HepG2 (cell line): ENCODE measurements around the gene PFAS. TPM values are rescaled to one million over a fixed set of nuclear protein-coding genes. Genes with fewer than 3 reads are reported as not detected.
A peak's percentile ranks its signal among the peaks of the same experiment; 100 is the strongest.

Experiments used
- CHD2 ChIP-seq: IDR thresholded peaks from 2 replicates; pipeline ENCODE4 v1.6.1; 2011; ENCODE audit warnings: low read depth, low read length, improper control_type of control experiment
- DPF2 ChIP-seq: sonication (generic); formaldehyde crosslinking; IDR thresholded peaks from 2 replicates; pipeline ENCODE4 v1.4.0; 2020; ENCODE audit warnings: mild to moderate bottlenecking, low read depth, missing genetic modification reagents, borderline replicate concordance
- GTF3A ChIP-seq: sonication (generic); formaldehyde crosslinking; conservative IDR thresholded peaks from 2 replicates; pipeline ENCODE4 v1.4.0; 2020; ENCODE audit warnings: mild to moderate bottlenecking, missing genetic modification reagents
- HMG20B ChIP-seq: conservative IDR thresholded peaks from 2 replicates; pipeline ENCODE4 v1.6.1; 2016; ENCODE audit warnings: missing genetic modification reagents, missing compliant biosample characterization
- MYC ChIP-seq: sonication (generic); formaldehyde crosslinking; IDR thresholded peaks from 2 replicates; pipeline ENCODE4 v1.9.0; 2021; ENCODE audit warnings: missing genetic modification reagents, borderline replicate concordance
- SIX1 ChIP-seq: sonication (generic); formaldehyde crosslinking; IDR thresholded peaks from 2 replicates; pipeline ENCODE4 v1.4.0; 2020; ENCODE audit warnings: missing genetic modification reagents, borderline replicate concordance
- TCF7 ChIP-seq: sonication (generic); IDR thresholded peaks from 2 replicates; pipeline ENCODE4 v1.6.1; 2016; ENCODE audit warnings: antibody characterized with exemption, low read depth
- THYN1 ChIP-seq: sonication (generic); formaldehyde crosslinking; IDR thresholded peaks from 2 replicates; pipeline ENCODE4 v1.8.1; 2023; ENCODE audit warnings: low read depth, mild to moderate bottlenecking, moderate library complexity, missing genetic modification reagents, borderline replicate concordance
- ZMYM4 ChIP-seq: sonication (generic); formaldehyde crosslinking; IDR thresholded peaks from 2 replicates; pipeline ENCODE4 v1.8.1; 2023; ENCODE audit warnings: mild to moderate bottlenecking, missing genetic modification reagents
- ZNF121 ChIP-seq: sonication (generic); formaldehyde crosslinking; IDR thresholded peaks from 2 replicates; pipeline ENCODE4 v1.5.0; 2020; ENCODE audit warnings: mild to moderate bottlenecking, missing genetic modification reagents
- ZNF136 ChIP-seq: sonication (generic); formaldehyde crosslinking; IDR thresholded peaks from 2 replicates; pipeline ENCODE4 v1.8.1; 2022; ENCODE audit warnings: low read depth, mild to moderate bottlenecking, moderate library complexity, missing genetic modification reagents
- ZNF704 ChIP-seq: sonication (generic); formaldehyde crosslinking; IDR thresholded peaks from 2 replicates; pipeline ENCODE4 v1.8.1; 2023; ENCODE audit warnings: mild to moderate bottlenecking, inconsistent platforms, moderate library complexity, missing genetic modification reagents, borderline replicate concordance
- polyA plus RNA-seq, 8 experiments: library from polyadenylated mRNA; depleted of rRNA in 3 of 8; stranded (reverse) in 7 of 8; unstranded in 1 of 8; fragments of >200 nt; fragmentation: Illumina TruSeq in 4 of 8; extraction: Trizol in 4 of 8; gene quantifications; 2 replicates each; pipeline versions ENCODE4 v1.2.1 to v1.2.3, GENCODE V29; 2011 to 2016; ENCODE audit warnings: low read depth in 4 of 8, missing spikeins in 1 of 8, mixed read lengths in 1 of 8; ENCODE audit not compliant: insufficient read depth in 1 of 8
- total RNA-seq, 5 experiments: library from RNA; depleted of rRNA; stranded (reverse); fragments of >200 nt; fragmentation: Illumina TruSeq; extraction: Trizol; gene quantifications; 2 replicates each; pipeline ENCODE4 v1.2.3, GENCODE V29; 2016; ENCODE audit warnings: low read depth in 1 of 5
- TF ChIP-seq, protein P1 (sequence below): sonication (generic); formaldehyde crosslinking; IDR thresholded peaks from 2 replicates; pipeline ENCODE4 v1.4.0; 2020; ENCODE audit warnings: mild to moderate bottlenecking, missing genetic modification reagents
- TF ChIP-seq, protein P2 (sequence below): sonication (generic); formaldehyde crosslinking; IDR thresholded peaks from 2 replicates; pipeline ENCODE4 v1.5.0; 2020; ENCODE audit warnings: missing genetic modification reagents
- TF ChIP-seq, protein P3 (sequence below): IDR thresholded peaks from 2 replicates; pipeline ENCODE4 v1.6.1; 2016; ENCODE audit warnings: missing biosample characterization, missing genetic modification reagents, low read depth

Gene PFAS
- total and polyA plus RNA-seq, 2 of the 13 experiments (the other 11 are each of a cell fraction or from before 2014, with no cell fraction given), result 49.4 to 58.2 TPM

- TF ChIP-seq, protein P1, sequence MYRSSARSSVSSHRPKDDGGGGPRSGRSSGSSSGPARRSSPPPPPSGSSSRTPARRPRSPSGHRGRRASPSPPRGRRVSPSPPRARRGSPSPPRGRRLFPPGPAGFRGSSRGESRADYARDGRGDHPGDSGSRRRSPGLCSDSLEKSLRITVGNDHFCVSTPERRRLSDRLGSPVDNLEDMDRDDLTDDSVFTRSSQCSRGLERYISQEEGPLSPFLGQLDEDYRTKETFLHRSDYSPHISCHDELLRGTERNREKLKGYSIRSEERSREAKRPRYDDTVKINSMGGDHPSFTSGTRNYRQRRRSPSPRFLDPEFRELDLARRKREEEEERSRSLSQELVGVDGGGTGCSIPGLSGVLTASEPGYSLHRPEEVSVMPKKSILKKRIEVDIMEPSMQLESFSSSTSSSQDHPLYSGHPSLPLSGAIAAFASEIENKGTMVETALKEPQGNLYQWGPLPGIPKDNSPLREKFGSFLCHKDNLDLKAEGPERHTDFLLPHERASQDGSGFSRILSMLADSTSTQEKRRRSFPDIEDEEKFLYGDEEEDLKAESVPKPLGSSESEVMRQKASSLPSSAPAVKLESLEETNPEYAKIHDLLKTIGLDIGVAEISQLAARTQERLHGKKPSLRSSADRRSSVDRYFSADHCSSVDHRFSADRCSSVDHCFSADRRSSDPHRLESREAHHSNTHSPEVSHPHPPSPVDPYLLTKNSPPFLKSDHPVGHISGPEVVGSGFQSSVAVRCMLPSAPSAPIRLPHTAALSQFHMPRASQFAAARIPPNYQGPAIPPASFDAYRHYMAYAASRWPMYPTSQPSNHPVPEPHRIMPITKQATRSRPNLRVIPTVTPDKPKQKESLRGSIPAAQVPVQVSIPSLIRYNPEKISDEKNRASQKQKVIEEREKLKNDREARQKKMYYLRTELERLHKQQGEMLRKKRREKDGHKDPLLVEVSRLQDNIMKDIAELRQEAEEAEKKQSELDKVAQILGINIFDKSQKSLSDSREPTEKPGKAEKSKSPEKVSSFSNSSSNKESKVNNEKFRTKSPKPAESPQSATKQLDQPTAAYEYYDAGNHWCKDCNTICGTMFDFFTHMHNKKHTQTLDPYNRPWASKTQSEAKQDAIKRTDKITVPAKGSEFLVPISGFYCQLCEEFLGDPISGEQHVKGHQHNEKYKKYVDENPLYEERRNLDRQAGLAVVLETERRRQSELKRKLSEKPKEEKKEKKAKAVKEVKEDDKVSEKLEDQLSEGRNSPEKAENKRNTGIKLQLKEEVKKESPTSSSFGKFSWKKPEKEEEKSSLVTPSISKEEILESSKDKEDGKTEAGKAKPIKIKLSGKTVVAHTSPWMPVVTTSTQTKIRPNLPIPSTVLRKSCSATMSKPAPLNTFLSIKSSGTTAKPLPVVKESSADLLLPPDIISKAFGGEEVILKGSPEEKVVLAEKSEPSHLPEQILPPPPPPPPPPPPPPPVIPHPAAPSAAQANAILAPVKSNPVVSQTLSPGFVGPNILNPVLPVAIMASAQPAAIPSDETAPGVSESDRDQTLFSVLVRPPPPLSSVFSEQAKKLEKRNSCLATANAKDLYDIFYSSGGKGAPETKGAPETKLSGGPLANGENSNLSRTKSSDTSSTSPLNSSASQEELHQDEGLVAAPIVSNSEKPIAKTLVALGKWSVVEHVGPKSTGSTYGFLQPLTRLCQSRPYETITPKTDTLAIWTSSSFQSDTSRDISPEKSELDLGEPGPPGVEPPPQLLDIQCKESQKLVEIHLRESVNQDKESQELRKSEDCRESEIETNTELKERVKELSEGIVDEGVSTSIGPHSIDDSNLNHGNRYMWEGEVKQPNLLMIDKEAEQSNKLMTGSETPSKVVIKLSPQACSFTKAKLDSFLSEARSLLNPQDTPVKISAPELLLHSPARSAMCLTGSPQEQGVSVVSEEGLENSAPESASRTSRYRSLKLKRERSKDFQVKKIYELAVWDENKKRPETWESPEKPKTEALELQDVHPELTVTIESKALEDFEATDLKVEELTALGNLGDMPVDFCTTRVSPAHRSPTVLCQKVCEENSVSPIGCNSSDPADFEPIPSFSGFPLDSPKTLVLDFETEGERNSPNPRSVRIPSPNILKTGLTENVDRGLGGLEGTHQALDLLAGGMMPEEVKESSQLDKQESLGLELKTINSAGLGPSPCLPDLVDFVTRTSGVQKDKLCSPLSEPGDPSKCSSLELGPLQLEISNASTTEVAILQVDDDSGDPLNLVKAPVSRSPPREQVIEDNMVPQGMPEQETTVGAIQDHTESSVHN (CRISPR knock-in tag), result no peak; the same call in 1 of the 2 replicates
- TF ChIP-seq, protein P2, sequence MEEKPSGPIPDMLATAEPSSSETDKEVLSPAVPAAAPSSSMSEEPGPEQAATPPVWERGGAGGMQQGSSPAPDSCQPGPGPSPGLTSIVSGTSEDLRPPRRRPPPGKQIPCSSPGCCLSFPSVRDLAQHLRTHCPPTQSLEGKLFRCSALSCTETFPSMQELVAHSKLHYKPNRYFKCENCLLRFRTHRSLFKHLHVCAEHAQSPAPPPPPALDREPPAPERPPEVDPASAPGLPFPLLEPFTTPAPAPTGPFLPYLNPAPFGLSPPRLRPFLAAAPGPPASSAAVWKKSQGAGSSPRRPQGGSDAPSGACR (CRISPR knock-in tag), result no peak
- no peak for TF ChIP-seq TCF7
- no peak for TF ChIP-seq ZNF136 (CRISPR knock-in tag)
- TF ChIP-seq ZNF121, result 0 out of 2 replicates have a peak, but pooled peaks have one; percentile 8
- no peak for TF ChIP-seq ZNF704
- no peak for TF ChIP-seq CHD2
- no peak; the same call in 1 of the 2 replicates for TF ChIP-seq MYC (CRISPR knock-in tag)
- TF ChIP-seq ZMYM4 (CRISPR knock-in tag), result peak; percentile 35; the same call in 1 of the 2 replicates
- TF ChIP-seq DPF2 (CRISPR knock-in tag), result no peak
- no peak for TF ChIP-seq GTF3A (CRISPR knock-in tag)
- no peak for TF ChIP-seq THYN1 (CRISPR knock-in tag)
- TF ChIP-seq SIX1, result 0 out of 2 replicates have a peak, but pooled peaks have one; percentile 15
- no peak for TF ChIP-seq HMG20B
- TF ChIP-seq, protein P3, sequence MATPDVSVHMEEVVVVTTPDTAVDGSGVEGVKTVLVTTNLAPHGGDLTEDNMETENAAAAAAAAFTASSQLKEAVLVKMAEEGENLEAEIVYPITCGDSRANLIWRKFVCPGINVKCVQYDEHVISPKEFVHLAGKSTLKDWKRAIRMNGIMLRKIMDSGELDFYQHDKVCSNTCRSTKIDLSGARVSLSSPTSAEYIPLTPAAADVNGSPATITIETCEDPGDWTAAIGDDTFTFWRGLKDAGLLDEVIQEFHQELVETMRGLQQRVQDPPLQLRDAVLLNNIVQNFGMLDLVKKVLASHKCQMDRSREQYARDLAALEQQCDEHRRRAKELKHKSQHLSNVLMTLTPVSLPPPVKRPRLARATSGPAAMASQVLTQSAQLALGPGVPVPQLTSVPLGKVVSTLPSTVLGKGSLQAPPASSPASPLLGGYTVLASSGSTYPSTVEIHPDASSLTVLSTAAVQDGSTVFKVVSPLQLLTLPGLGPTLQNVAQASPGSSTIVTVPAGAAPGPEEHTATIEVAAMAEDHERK, result no peak
Measured at GRCh38 chr17:8212312-8213180, 36.5 kb upstream of the PFAS start (continued).
